ENCODE results near the gene FMO2.

DNA sequence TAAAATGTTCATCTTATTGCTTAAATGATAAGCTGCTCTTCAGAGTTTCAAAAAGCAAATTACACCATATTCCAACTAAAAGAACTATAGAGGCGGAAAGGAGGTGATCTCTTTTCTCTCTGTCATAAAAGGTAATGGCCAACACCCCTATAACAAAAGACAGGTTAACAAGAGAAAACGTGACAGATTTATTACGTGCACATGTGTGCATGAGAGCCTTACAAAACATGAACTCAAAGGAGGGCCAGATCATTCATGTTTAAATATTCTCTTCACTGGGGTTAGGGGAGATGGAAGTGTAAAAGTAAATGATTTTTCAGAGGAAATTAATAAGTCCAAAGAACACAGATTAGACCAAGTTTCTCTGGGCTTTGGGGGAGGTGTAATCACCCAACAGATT lies 26.5 kb upstream of the FMO2 start:
- TF ChIP-seq ZNF274 (IDR thresholded peaks at IDR 0.05; ENCODE audit: low read depth, low read length) (no peak), SUZ12 (IDR thresholded peaks at IDR 0.05; ENCODE audit: extremely low read depth, insufficient read depth, insufficient read length) (no peak), YY1 (IDR thresholded peaks at IDR 0.05; ENCODE audit: insufficient read depth, insufficient read length) (no peak)
